ENCODE measurements around the gene STIP1.

GRCh38 chr11:64148226-64148916, 37.6 kb upstream of the STIP1 start:
- peak; percentile 89 to 98 (median 96) for TF ChIP-seq CTCF (IDR thresholded peaks at IDR 0.05)
- TF ChIP-seq POLR2A (IDR thresholded peaks at IDR 0.05), result no peak

Data from tibial nerve (tissue), 3 donors.